Endometrial microvascular endothelial cells (primary cell): ENCODE data around the gene MAP4K5. TPM values are rescaled to one million over a fixed set of nuclear protein-coding genes. Genes with fewer than 3 reads are reported as not detected.

Experiments used
- in situ Hi-C: cut with HindIII; loops from 2 replicates; pipeline ENCODE4 v1.10.0; 2017; ENCODE audit warnings: low sequenced_read_pairs, low pct_unique_long_range_greater_than_20kb; ENCODE audit errors: inconsistent ontology term
- total RNA-seq: library from RNA; depleted of rRNA; stranded (reverse); fragments of >200 nt; gene quantifications from one replicate; pipeline ENCODE4 v1.2.3, GENCODE V29; 2015; ENCODE audit errors: inconsistent ontology term

The MAP4K5 gene
- total RNA-seq, 1 donor from 2014 or later = 63.4 TPM

DNA sequence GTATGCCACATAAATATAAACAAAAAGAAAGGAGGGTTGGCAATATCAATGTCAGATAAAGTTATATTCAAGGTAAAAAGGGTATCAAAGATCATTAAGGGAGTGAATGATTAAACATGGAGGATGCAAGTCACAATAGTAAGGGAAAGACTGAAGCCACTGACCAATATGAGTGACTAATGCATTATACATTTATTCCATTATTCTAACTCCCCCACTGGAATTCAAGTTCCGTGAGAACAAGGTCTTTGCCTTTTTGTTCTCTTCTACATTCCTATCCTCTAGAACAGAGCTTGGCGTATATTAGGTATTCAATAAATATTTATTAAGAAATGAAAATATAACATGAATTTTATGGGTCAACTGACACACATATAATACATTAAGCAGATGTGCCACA is 30.7 kb downstream of the MAP4K5 start:
- in situ Hi-C loops = no loop called here

DNA sequence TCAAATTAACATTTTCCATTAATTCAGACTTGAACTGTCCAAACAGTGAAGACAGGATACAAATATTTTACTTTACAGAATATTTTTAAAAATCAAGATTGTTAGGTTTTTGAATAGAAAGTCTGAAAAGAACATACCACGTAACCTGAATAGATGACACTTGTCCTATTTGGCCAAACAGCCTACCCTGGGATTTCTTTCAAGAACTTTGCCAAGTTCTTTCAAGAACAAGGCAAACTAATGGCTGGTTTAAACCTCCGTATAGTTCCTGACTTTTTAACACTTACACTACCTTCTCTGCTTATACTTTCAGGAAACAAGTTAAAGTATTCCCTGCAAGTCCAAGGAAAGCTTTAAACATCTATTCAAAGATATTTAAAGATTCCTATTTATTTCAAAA is 35.0 kb downstream of the MAP4K5 start:
- in situ Hi-C loops = no loop called here

DNA sequence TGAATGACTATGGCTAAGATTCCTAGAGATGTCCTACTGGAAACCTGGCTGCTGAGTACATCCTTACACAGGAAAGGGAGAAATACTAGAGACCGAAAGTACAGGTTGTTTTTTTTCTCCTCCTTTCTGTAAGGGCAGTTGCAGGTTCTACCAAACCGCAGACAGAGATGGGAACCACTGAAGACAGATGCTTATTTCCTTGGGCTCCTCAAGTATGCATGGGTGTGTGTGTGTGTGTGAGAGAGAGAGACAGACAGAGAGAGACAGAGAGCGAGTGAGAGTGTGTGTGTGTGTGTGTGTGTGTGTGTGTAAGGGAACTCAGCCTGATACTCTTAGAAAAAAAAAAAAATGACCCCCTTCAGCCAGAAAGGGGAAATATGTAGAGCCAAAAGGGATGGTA is 42.5 kb downstream of the MAP4K5 start:
- in situ Hi-C loops = no loop called here

DNA sequence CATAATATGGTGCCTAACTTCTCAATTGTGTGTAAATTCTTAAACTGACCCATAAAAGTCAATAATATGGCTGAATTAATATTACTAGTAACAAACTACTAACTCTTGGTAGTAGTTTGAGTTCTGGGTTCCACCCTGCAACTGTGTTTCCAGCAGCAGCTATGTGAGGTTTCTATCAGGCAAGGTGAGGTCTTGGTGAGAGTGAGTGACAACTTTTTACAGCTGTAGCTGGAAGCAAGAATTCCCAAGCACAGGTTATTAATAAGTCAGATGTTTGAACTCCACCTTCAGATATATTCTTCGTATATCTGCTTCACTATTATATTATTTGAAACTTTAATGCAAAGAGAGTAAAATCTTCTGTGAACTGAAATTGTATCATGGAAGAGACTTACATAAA is 43.8 kb downstream of the MAP4K5 start:
- in situ Hi-C loops = no loop called here

DNA sequence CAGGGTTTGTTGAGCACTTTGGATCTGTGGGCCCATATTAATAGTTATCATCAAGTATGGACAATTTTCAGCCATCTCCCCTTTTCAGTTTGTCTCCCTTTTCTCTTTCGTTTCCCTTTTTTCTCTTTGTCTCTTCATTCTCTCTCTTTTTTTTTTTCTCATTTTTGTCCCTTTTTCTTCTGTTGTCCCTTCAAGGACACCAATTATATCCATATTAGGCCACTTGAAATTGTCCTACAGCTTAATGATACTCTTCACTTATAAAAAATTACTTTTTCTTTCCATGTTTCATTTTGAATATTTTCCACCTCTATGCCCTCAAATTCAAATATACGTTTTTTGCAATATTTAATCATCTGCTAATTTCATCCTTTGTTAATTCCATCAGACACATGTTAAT is 53.3 kb downstream of the MAP4K5 start:
- in situ Hi-C loops = no loop called here

DNA sequence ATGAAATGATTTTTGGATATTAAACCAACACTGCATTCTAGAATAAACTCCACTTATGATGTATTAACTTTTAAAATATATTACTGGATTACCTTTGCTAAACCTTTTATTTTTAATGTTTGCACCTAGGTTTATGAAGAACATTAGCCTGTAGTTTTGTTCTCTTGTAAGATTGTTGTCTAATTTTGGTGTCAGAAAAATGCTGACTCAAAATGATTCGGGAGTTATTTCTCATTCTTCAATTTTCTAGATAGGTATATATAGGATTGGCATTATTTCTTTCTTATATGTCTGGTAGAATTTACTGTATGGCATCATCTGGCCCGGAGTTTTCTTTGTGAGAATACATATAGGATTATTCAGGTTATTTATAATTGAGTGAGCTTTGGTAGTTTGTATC is 54.6 kb downstream of the MAP4K5 start:
- in situ Hi-C loops = no loop called here

DNA sequence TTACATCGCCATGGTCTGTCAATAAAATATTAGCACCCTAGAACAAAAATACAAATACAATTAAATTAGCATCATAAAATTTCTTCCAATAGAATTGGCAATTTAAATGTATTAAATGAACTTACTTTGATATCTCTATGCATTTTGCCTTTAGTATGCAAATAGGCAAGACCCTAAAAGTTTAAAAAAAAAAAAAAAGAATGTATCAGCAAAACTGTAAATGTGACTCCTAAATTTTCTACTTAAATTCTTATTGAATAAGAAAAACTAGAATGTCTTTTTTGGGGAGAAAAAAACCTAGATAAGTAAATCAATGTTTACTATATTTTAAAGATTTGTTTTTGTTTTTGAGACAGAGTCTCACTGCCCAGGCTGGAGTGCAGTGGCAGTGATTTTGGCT is 56.2 kb downstream of the MAP4K5 start:
- in situ Hi-C loops = no loop called here

DNA sequence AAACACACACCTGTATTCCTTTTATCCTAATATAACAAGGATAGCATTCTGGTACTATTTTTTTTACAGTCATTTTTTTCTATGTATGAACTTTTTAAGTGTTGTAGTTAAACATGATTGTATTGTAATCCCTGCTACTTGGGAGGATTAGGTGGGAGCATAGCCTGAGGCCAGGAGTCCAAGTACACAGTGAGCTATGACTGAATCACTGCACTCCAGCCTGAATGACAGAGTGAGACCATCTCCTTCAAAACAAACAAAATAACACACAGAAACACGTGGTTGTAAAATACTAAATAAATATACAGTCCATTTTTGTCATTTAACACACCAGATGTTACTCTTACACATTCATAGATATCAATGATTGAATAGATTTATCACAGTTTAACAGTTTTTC is 56.9 kb downstream of the MAP4K5 start:
- in situ Hi-C loops = no loop called here

DNA sequence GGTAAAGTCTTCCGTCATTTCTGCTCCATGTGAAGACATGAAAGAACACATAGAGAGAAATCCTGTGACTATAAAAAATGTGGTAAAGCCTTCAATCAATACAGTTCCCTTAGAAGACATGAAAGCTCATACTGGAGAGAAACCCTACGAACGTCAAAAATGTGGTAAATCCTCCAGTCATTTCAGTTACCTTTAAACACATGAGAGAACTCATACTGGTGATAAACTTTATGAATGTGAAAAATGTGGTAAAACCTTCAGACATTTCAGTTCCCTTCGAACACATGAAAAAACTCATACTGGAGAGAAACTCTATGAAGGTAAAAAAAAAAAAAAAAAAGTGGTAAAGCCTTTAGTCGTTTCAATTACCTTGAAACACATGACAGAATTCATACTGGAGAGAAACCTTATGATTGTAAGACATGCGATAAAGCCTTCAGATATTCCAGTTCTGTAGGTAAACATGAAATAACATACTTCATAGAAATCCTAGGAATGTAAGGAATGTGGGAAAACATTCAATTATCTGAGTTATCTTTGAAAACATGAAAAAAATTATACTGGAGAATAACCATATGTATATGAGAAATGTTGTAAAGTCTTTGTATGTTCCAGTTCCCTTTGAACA is 60.4 kb downstream of the MAP4K5 start:
- in situ Hi-C loops = no loop called here

DNA sequence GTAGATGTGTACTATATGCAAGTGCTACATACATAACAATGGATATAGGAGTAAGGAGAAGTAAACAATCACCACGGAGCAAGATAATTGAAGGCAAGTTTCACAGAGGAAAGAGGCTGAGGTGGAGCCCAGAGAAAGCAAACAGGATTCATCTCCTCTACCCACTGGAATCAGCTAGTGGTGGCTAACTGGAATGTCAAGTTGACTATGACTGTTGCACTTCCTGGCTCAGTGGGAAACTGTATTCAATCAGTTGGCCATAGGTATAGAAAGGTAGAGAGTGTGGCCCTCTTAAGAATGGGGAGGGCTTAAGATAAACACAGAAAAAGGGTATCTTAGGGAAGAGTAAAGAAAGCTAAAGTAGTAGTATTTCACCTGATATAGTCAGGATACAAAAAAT is 62.4 kb downstream of the MAP4K5 start:
- in situ Hi-C loops = no loop called here

DNA sequence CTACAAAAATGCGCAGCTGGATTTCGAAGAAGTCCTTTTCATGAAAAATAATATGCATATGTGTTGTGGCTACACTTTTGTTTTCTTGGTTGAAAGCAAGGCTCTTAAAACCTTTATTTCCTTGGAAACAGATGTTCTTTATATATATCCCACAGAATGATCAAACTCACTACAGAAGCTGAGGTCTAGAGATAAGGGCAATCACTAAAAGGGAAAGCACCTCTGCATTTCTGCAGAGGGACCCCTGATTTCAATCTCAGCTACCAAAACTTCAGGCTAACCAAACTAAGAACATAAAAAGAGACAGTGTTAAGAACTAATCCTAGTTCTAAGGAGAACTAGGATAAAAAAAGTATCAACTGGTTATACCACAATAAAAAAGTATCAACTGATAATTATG is 70.3 kb downstream of the MAP4K5 start:
- in situ Hi-C loops = no loop called here

DNA sequence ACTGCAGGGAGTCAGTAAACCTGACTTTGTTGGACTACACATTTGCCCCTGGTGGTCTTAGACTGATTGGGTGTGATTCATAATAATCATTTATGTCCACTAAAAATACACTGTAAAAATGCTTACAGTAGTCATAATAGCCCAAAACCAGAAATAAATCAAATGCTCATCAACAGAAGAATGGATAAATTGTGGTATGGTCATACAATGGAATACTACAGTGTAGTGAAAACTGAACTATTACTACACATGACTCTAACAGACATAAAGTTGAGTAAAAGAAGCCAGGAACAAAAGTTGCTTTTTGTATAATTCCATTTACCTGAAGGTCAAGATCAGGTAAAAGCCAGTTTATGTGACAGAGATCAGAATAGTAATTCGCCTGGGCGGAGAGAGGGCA is 78.5 kb downstream of the MAP4K5 start:
- in situ Hi-C loops = no loop called here

DNA sequence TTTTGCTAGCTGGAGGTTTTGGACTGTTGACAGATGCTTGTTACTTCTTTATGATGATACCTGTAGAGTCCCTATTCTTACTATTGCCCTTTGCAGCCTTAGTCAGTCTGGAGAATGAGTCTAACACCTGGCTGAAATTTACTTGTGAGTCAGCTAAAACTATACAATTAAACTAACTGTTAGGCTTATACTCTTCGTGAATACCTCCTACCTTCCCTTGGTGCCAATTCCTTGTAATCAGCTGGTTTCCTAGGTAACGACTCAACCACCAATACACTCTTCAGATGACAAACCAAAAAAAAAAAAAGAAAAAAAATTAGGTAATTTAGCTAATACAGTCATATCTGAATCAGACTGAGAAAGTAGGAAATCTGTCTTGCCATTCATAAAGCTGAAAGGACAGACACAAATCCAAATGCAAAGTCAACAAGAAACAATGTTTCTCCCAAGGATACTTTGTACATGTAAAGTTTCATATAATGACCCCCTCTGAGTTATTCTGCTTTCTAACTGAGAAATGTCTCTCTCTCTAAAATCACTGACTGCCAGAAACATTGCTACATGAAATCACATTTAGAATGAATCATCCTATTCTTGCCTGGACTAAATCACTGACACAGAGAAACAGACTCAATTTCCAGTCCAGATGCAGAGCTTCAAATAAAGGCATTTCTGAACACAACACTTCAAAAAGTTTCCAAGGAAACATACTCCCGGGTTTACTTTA is 79.2 kb downstream of the MAP4K5 start:
- in situ Hi-C loops = no loop called here

DNA sequence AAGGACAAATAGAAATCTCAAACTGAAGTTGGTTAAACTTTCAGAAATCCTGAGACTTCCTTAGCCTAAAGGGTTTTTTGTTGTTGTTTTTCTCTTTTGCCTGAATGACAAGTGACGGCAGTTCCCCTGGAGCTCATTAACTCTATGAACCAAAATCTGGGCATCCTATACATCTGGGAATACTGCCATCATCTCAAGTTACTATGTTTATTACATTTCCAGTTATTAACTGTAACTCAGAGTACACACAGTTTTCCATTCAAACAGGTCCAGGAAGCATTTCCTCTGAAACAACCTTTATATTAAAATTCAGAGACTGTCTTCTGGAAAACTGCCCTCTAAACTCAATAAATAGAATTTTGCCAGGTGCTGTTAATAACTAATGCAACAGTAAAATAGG is 80.1 kb downstream of the MAP4K5 start:
- in situ Hi-C loops = no loop called here

DNA sequence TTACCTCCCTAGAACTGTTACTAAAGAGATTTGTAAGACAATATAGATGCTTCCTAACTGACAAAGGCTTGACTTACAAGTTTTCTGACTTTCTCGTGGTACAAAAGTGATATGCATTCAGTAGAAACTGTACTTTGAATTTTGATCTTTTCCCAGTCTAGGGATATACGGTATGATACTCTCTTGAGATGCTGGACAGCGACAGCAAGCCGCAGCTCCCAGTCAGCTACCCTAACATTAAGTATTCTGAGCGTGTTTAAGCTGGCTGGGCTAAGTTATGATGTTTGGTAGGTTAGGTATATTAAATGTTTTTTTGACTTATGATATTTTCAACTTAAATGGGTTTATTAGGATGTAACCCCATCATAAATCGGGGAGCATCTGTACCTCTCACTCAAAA is 80.5 kb downstream of the MAP4K5 start:
- in situ Hi-C loops = no loop called here

DNA sequence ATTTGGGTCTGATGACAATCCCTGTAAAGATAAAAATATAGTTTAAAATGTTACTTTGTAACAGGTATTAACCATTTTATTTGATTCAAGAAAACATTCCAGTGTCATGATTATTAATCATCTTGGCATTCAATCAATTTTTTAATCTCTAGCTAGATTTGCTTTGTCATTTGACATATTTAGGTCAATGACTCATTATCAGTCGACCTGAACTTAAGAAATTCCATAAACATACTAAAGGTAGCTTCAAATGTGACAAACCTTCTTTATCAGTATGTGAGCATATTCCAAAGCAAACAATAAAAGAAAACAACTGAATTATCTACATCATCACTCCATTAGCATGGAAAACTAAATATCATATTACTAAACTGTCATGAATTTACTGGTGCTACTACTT is 84.9 kb downstream of the MAP4K5 start:
- in situ Hi-C loops = loop anchor here (25.0 kb wide), 1 partner anchor 110 kb away; no protein-coding TSS in a partner anchor

DNA sequence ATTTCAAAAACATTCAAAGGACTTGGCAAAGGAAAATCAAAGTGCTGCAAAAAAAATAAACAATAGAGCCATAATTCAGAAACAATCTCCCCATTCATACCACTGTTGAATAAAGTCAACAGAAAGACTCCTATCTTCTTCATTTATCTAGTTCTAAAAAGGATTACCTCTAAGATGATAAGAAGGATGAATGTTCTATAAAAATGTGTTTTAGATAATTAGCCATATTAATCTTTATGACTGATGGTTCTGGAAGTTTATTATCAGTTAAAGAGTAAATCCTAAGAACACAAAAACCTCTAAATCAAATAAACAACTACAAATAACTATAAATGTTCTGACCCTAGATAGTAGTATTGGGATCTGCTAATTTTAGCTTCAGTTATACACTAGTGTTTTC is 97.8 kb downstream of the MAP4K5 start:
- in situ Hi-C loops = loop anchor here (25.0 kb wide), 1 partner anchor 97 kb away; no protein-coding TSS in a partner anchor

DNA sequence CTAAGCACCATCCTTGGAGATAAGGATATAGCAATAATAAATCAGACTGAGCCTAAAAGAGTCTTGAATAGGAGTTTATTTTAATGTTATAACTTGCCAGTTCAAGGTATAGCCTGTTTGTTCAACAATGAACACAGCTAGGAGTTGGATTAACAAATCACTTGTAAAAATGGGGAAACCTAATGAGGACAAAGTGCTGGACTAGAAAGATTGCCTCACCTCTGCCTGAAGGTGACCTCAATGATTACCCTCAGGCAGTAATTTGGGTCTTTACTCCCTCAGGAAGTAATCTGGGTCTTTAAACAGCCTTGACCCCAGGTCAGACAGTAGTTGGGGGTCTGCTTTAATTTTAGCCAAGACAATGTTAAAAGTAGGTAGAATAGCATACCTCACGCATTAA is 100.2 kb downstream of the MAP4K5 start:
- in situ Hi-C loops = loop anchor here (25.0 kb wide), 1 partner anchor 95 kb away; no protein-coding TSS in a partner anchor

DNA sequence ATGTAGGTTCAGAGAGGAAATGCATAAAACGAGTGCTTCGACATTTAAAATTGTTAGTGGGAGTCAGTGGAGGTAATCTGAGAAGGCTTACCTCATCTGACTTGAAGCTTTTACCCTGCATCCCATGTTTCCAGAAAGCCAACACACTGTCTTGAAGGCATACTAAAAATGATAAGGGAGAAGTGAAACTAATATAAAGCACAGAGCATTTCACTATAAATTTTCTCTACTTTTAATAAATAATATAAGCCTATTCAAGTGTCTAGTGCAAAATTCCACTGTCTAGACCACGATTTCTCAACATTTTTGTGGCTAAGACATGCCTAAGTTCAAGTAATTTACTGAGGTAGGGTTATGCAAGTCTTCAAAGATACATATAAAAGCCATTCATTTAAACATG is 106.6 kb downstream of the MAP4K5 start:
- in situ Hi-C loops = loop anchor here (25.0 kb wide), 1 partner anchor 89 kb away; no protein-coding TSS in a partner anchor

DNA sequence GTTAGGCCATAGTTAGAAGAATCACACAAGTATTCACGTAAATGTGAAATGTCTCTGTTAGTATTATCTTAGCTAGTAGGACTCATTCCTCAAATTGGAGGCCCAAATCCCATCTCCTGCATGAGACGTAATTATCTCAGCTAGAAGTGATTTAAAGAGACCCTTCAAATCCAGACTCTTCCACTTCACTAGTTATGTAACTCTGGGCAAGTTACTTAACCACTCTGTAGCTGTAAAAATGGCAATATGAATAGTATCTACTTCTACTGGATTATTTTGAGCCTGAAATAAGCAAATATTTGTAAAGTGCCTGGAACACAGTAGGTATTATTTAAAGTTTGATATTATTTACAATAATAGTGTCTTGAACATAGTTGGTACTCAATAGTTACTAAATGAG is 107.3 kb downstream of the MAP4K5 start:
- in situ Hi-C loops = loop anchor here (25.0 kb wide), 1 partner anchor 88 kb away; no protein-coding TSS in a partner anchor
